Uterus (tissue), 4 donors: Measurements from ENCODE around the gene MRPL24. TPM values are rescaled to one million over a fixed set of nuclear protein-coding genes. Genes with fewer than 3 reads are reported as not detected.

Experiments
- DNase-seq, 2 donors: peaks; one replicate each; pipeline ENCODE4 v3.0.0-alpha.2; 2019 to 2020
- H3K27ac ChIP-seq, 2 donors: fragments of 200-600 bp; sonication (generic); 1 replicate in 1 of 2; 2 replicates in 1 of 2; pipeline ENCODE4 v1.5.1; 2016 to 2018
- H3K27me3 ChIP-seq, 2 donors: fragments of 200-600 bp; sonication (generic); one replicate each; pipeline ENCODE4 v1.5.1; 2018 to 2019; ENCODE audit warnings: control low read depth in 1 of 2
- H3K36me3 ChIP-seq, 2 donors: fragments of 200-600 bp; sonication (generic); one replicate each; pipeline ENCODE4 v1.5.1; 2019; ENCODE audit warnings: control low read depth in 1 of 2
- H3K4me1 ChIP-seq, 2 donors: fragments of 200-600 bp; sonication (generic); one replicate each; pipeline ENCODE4 v1.5.1; 2018 to 2019; ENCODE audit warnings: control low read depth in 1 of 2
- H3K4me3 ChIP-seq, 2 donors: fragments of 200-600 bp; sonication (generic); 1 replicate in 1 of 2; 2 replicates in 1 of 2; pipeline ENCODE4 v1.5.1; 2018 to 2019; ENCODE audit warnings: mild to moderate bottlenecking in 1 of 2
- H3K9me3 ChIP-seq, 2 donors: fragments of 200-600 bp; sonication (generic); one replicate each; pipeline ENCODE4 v1.5.1; 2019; ENCODE audit warnings: control low read depth in 1 of 2
- POLR2A ChIP-seq, 2 donors: fragments of 450-650 bp; IDR thresholded peaks; one replicate each; pipeline ENCODE4 v1.6.1; 2016; ENCODE audit warnings: antibody characterized with exemption in 2 of 2, mild to moderate bottlenecking in 1 of 2, moderate library complexity in 1 of 2
- intact Hi-C: fragments of 100-400 bp; cut with DNase I; formaldehyde crosslinking; loops from one replicate; pipeline ENCODE4 v1.15.1; 2023; ENCODE audit warnings: low total_unique reads
- total RNA-seq, 4 donors: library from RNA; depleted of rRNA in 3 of 4; stranded (reverse); fragments of >200 nt in 3 of 4; gene quantifications; one replicate each; pipeline versions ENCODE4 v1.1.0 to v1.2.4, GENCODE V29; 2014 to 2023
- TF ChIP-seq, protein P1 (sequence below), 4 experiments: fragments of 200-600 bp in 2 of 4; fragments of 450-650 bp in 2 of 4; sonication (generic) in 2 of 4; IDR thresholded peaks; one replicate each; pipeline ENCODE4 v1.5.1; 2016 to 2019; ENCODE audit warnings: antibody characterized with exemption in 4 of 4, mild to moderate bottlenecking in 2 of 4, moderate library complexity in 1 of 4
- donor health status: DM: yes; HTN: yes; CAD: no.

The MRPL24 gene
- total RNA-seq, 4 donors from 2014 or later = 8.2 to 58.5 (median 23.8) TPM

DNA sequence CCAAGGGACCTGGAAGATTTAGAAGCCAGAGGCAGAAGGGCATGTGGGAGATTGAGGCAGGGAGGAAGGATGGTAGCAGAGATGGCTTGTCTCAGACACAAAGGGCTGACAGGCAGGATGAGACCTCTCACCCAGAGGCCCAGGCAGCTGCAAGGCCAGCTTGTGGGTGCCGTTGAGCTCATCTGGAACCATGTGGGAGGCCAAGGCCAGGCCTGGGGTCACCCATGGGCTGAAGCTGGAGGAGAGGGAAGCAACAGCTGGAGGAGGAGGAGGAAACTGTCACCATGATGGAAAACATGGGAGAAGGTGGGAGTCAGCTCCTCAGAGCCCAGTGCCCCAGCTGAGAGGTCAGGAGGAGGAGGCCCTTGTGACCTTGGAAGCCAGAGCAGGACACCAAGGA, 41.9 kb downstream of the MRPL24 start:
- TF ChIP-seq, protein P1, sequence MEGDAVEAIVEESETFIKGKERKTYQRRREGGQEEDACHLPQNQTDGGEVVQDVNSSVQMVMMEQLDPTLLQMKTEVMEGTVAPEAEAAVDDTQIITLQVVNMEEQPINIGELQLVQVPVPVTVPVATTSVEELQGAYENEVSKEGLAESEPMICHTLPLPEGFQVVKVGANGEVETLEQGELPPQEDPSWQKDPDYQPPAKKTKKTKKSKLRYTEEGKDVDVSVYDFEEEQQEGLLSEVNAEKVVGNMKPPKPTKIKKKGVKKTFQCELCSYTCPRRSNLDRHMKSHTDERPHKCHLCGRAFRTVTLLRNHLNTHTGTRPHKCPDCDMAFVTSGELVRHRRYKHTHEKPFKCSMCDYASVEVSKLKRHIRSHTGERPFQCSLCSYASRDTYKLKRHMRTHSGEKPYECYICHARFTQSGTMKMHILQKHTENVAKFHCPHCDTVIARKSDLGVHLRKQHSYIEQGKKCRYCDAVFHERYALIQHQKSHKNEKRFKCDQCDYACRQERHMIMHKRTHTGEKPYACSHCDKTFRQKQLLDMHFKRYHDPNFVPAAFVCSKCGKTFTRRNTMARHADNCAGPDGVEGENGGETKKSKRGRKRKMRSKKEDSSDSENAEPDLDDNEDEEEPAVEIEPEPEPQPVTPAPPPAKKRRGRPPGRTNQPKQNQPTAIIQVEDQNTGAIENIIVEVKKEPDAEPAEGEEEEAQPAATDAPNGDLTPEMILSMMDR (IDR thresholded peaks at IDR 0.05) = no peak
- TF ChIP-seq POLR2A (IDR thresholded peaks at IDR 0.05) = no peak
- intact Hi-C loops = loop anchor here (10.0 kb wide), 1 partner anchor 186 kb away; no protein-coding TSS in a partner anchor
- Histone ChIP-seq H3K4me3 (no peak overlapping the region), H3K9me3 (no peaks in the 10 kb centered on the region), H3K27ac (no peak overlapping the region), H3K4me1 (no peaks in the 10 kb centered on the region), H3K27me3 (no peaks in the 10 kb centered on the region), H3K36me3 (no peaks in the 10 kb centered on the region)
- DNase-seq = no peak

DNA sequence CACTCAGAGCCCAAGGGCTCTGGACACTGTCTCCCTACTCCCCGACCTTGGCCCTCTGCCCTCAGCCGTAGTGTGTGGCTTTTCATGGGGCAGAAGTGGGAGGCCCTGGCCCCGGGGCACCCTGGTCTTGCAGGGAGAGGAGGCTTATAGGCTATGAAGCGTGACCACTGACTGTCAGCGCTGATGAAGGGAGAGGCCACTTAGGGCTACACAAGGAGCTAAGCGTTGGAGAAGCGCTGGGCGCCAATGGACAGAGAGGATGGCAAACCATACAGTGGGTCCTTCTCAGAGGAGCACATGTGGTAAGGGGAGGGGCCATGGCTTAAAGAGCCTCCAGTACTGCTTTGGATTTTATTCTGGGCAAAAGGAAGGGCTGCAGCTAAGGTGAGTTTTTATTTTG, 43.4 kb downstream of the MRPL24 start:
- DNase-seq = no peak
- H3K27ac ChIP-seq = no peak overlapping the region
- H3K4me3 ChIP-seq = no peak overlapping the region
- intact Hi-C loops = loop anchor here (10.0 kb wide), 1 partner anchor 187 kb away; no protein-coding TSS in a partner anchor
- TF ChIP-seq POLR2A (IDR thresholded peaks at IDR 0.05) = no peak
- TF ChIP-seq, protein P1 (IDR thresholded peaks at IDR 0.05) = no peak
- H3K36me3 ChIP-seq = no peaks in the 10 kb centered on the region
- no peaks in the 10 kb centered on the region for H3K9me3 ChIP-seq
- no peaks in the 10 kb centered on the region for H3K4me1 ChIP-seq
- H3K27me3 ChIP-seq = no peaks in the 10 kb centered on the region

DNA sequence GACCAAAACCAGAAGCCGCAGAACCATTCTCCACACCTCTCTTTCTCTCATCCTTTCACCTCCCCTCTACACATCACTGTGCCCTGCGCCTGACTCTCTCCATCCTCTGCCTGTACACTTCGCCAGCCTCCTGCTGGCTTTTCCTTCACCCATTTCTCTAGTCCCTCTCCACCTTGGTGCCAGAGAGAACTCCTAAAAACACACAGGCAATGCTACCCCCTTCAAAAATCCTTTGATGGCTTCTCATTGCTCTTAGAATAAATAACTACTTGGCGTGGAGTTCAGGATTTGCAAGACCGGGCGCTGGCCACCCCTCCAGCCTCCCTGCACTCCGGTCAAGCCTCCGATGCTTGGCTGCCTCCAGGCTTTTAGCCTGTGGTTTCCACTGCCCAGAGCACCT, 44.1 kb downstream of the MRPL24 start:
- no peaks in the 10 kb centered on the region for H3K4me1 ChIP-seq
- TF ChIP-seq POLR2A (IDR thresholded peaks at IDR 0.05) = no peak
- TF ChIP-seq, protein P1 (IDR thresholded peaks at IDR 0.05) = no peak
- H3K9me3 ChIP-seq = no peaks in the 10 kb centered on the region
- H3K4me3 ChIP-seq = no peak overlapping the region
- no peaks in the 10 kb centered on the region for H3K27me3 ChIP-seq
- H3K36me3 ChIP-seq = no peaks in the 10 kb centered on the region
- no peak for DNase-seq
- intact Hi-C loops = loop anchor here (10.0 kb wide), 1 partner anchor 188 kb away; no protein-coding TSS in a partner anchor
- H3K27ac ChIP-seq = no peak overlapping the region

DNA sequence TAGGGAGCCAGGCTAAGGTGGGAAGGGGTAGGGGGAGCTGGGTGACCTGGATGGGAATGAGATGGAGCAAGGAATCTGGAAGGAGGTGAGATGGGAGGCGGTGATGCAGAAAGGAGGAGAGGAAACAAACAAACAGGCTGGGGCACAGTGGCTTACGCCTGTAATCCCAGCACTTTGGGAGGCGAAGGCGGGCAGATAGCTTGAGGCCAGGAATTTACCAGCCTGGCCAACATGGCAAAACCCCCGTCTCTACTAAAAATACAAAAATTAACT, 46.3 kb downstream of the MRPL24 start:
- no peak overlapping the region for H3K4me3 ChIP-seq
- intact Hi-C loops = loop anchor here (10.0 kb wide), 1 partner anchor 190 kb away; no protein-coding TSS in a partner anchor
- no peak overlapping the region for H3K27ac ChIP-seq
- no peaks in the 10 kb centered on the region for H3K27me3 ChIP-seq
- DNase-seq = no peak
- H3K4me1 ChIP-seq = no peaks in the 10 kb centered on the region
- no peaks in the 10 kb centered on the region for H3K9me3 ChIP-seq
- TF ChIP-seq POLR2A (IDR thresholded peaks at IDR 0.05) = no peak
- TF ChIP-seq, protein P1 (IDR thresholded peaks at IDR 0.05) = no peak
- H3K36me3 ChIP-seq = no peaks in the 10 kb centered on the region

DNA sequence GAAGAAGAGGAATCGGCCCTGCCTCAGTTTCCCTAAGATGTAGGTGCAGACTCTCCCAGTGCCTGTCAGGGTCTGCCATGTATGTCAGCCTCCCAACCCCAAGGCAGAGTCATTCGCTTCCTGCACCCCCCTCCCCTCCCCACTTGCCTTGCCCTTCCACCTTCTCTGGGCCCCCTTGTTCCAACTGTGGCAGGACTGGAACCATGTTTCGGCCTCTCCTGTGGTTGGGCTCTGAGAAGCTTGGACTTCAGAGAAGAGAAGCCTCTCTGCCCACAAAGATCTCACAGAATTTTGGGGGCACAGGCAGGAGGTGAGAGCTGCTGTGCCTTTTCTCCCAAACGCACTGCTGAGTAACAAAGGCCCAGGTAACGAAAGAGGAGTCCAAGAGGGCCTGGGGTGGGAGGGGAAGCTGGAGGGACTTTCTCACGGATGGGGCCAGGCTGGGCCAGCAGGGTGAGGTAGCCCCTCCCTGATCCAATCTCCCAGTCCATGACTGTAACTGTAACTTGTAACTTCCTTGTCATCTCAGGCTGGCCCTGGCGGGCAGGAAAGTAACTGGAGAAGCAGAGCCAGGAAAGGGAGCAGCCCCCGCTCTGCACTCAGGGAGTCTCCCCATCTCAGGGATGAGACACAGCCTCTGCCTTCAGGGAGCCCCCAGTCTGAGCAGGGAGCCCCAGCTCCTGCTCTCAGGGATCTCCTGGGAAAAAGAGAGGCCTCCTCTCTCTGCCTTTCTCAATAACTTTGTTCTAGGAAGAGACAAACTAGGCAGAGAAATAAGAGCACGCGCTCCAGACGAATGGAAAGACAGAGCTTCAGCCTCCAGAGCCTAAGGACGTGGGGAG, 46.8 kb downstream of the MRPL24 start:
- intact Hi-C loops = loop anchor here (10.0 kb wide), 1 partner anchor 191 kb away; no protein-coding TSS in a partner anchor
- Histone ChIP-seq H3K4me1 (no peaks in the 10 kb centered on the region), H3K4me3 (no peak overlapping the region), H3K27me3 (no peaks in the 10 kb centered on the region), H3K9me3 (no peaks in the 10 kb centered on the region), H3K36me3 (no peaks in the 10 kb centered on the region), H3K27ac (no peak overlapping the region)
- DNase-seq = no peak
- TF ChIP-seq POLR2A (IDR thresholded peaks at IDR 0.05) = no peak
- TF ChIP-seq, protein P1 (IDR thresholded peaks at IDR 0.05) = no peak
